ENCODE results near the gene PRXL2C.

PRXL2C gene

GRCh38 chr9:96607971-96608370 lies 47.1 kb downstream of the PRXL2C start:
- no peaks in the 10 kb centered on the region for H3K36me3 Mint-ChIP-seq

GRCh38 chr9:96605328-96605727 lies 49.8 kb downstream of the PRXL2C start:
- Mint-ChIP-seq H3K27me3 (peaks cover 7% of the 10 kb centered on the region), H3K36me3 (no peaks in the 10 kb centered on the region), H3K4me3 (no peak overlapping the region), H3K4me1 (ENCODE audit: low read depth) (no peaks in the 10 kb centered on the region), H3K9me3 (ENCODE audit: low read depth) (no peaks in the 10 kb centered on the region), H3K27ac (no peak overlapping the region)

More at GRCh38 chr9:96607971-96608370, 47.1 kb downstream of the PRXL2C start:
- Mint-ChIP-seq H3K4me3 (no peak overlapping the region), H3K27ac (no peak overlapping the region), H3K27me3 (peaks cover 15% of the 10 kb centered on the region), H3K4me1 (ENCODE audit: low read depth) (no peaks in the 10 kb centered on the region), H3K9me3 (ENCODE audit: low read depth) (no peaks in the 10 kb centered on the region)

- Mint-ChIP-seq H3K27ac (no peak overlapping the region), H3K4me1 (ENCODE audit: low read depth) (no peaks in the 10 kb centered on the region), H3K36me3 (no peaks in the 10 kb centered on the region), H3K27me3 (peaks cover 4% of the 10 kb centered on the region), H3K4me3 (no peak overlapping the region), H3K9me3 (ENCODE audit: low read depth) (no peaks in the 10 kb centered on the region)
These were observed 51.2 kb downstream of the PRXL2C start for GRCh38 chr9:96604004-96604319.

- Mint-ChIP-seq H3K27me3 (peaks cover 4% of the 10 kb centered on the region), H3K4me1 (ENCODE audit: low read depth) (no peaks in the 10 kb centered on the region), H3K27ac (no peak overlapping the region), H3K9me3 (ENCODE audit: low read depth) (no peaks in the 10 kb centered on the region), H3K4me3 (no peak overlapping the region), H3K36me3 (no peaks in the 10 kb centered on the region)
These were observed 51.7 kb downstream of the PRXL2C start for GRCh38 chr9:96603305-96604003.

GRCh38 chr9:96599298-96599697 lies 55.8 kb downstream of the PRXL2C start:
- Mint-ChIP-seq H3K4me3 (no peak overlapping the region), H3K27ac (no peak overlapping the region), H3K9me3 (ENCODE audit: low read depth) (no peaks in the 10 kb centered on the region), H3K4me1 (ENCODE audit: low read depth) (no peaks in the 10 kb centered on the region), H3K27me3 (peaks cover 5% of the 10 kb centered on the region), H3K36me3 (no peaks in the 10 kb centered on the region)

- H3K27me3 Mint-ChIP-seq = peaks cover 11% of the 10 kb centered on the region
- H3K4me1 Mint-ChIP-seq (ENCODE audit: low read depth) = no peaks in the 10 kb centered on the region
- H3K27ac Mint-ChIP-seq = no peak overlapping the region
- H3K9me3 Mint-ChIP-seq (ENCODE audit: low read depth) = no peaks in the 10 kb centered on the region
- no peak overlapping the region for H3K4me3 Mint-ChIP-seq
- H3K36me3 Mint-ChIP-seq = no peaks in the 10 kb centered on the region
These were observed 58.5 kb downstream of the PRXL2C start for GRCh38 chr9:96596601-96597111.
